Mesenteric fat pad (tissue), 1 donor: Measurements from ENCODE around the gene BMPER. TPM values are rescaled to one million over a fixed set of nuclear protein-coding genes. Genes with fewer than 3 reads are reported as not detected.

Experiments
- DNase-seq: peaks from one replicate; pipeline ENCODE4 v3.0.0-alpha.2; 2020; ENCODE audit warnings: low spot score
- total RNA-seq: library from RNA; stranded (reverse); fragmentation: NEBNext Ultra II Directional; extraction: Animal tissue kit (Norgen Biotek cat#: 25700); gene quantifications from one replicate; pipeline ENCODE4 v1.2.1, GENCODE V29; 2021
- donor health status: DM: yes; HTN: yes; CAD: no.

The BMPER gene
- total RNA-seq, 1 donor from 2014 or later: 4.6 TPM

DNA sequence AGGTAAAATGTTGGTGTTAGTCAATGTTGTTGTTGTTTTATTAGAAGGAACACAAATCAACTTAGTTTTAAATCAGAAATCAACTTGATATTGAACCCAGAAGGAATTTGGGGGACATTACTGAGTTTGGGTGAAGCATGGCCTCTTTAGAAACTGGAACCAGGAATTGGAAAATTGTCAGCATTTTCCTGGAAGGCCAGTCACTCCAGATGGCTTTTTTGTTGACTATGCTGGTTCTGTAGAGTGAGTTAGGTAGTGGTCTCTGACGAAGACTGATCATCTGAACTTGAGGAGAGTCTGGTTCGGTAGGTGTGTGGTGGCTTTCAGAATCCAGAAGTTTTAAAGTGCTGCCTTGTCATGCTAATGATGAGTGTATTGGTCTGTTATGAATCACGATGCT lies 111.5 kb downstream of the BMPER start:
- no peak for DNase-seq

DNA sequence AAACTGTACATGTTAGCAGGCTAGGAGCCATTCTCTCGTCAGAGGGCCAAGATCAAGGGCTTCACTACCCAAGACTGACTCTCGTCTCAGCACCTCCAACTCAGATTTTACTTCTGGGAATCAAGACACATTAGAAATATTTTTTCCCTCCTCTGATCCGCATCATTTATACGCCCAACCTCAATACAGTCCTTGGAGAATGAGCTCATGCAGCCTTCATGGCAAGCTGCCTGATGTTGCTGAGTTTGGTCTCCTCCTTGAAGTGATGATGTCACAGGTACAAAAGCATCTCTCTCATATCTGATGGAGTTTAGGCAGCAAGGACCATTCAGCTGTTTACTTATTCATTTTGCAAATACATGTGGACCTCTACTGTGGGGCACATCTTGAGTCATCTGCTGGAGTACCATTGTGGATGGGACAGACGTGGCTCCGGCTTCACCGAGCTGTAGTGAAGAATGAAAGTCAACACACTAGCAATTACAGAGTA lies 114.0 kb downstream of the BMPER start:
- DNase-seq: no peak

GRCh38 chr7:34022626-34023025 lies 117.3 kb downstream of the BMPER start:
- DNase-seq: no peak

- no peak for DNase-seq
These were observed 120.3 kb downstream of the BMPER start for GRCh38 chr7:34025600-34025999.

- DNase-seq: no peak
These were observed 121.3 kb downstream of the BMPER start for GRCh38 chr7:34026481-34027190.

DNA sequence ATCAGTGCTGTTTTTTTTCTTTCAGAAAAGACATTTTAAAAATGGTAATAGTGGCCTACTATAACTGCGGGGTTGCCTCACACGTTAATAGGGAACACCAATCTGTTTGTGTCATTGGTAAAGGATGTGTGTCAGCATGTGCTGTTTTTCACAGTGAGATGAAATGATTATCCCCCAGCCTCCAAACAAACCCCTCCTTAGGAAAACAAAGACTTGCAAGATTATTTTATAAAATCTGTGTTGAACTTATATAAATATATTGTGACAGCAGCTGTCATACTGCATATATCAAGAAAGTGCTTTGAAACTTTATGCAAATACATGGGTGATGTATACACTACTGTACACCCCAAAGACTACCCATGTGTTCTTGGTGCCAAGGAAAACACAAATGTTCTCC lies 125.8 kb downstream of the BMPER start:
- DNase-seq: no peak

DNA sequence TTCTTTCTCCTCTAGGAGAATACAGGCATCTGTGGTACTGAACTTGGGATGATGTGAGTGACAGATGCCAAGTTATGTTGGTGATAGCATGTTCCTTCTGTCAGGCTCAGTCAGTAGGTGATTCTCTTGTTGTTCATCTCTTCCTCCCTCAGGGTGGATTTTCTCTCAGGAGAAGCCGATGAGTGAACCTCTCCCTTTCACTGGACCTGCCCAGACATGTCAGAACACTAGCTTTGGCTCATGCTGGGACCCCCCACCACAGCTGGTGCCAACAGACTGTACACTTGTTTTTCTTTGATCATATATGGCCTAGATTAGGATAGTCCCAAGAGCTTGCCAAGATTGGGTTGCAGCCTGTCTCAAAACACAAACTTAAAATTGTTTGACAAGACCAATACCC lies 129.4 kb downstream of the BMPER start:
- no peak for DNase-seq

GRCh38 chr7:34036051-34036920 lies 130.9 kb downstream of the BMPER start:
- no peak for DNase-seq

GRCh38 chr7:34036972-34037792 lies 131.8 kb downstream of the BMPER start:
- no peak for DNase-seq

GRCh38 chr7:34038816-34039470 lies 133.6 kb downstream of the BMPER start:
- DNase-seq: no peak

- DNase-seq: no peak
These were observed 136.4 kb downstream of the BMPER start for GRCh38 chr7:34041707-34042106.

DNA sequence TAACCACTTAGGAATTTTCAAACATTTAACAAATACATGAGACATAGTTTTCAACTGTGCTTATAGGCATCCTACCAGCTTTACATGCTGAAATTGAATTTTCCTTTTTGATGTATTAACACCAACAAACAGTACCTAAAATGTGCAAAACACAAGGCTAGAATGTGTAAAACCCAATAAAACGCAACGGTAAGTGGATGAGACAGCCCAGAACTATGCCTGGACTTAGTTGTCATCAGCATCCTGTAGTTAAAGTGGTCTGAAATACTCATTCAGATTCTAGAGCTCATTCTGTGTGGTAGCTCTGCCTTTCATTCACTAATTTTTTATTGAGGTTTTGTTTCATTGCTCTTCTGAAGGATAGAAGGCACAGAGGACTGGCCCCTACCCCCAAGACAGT lies 137.1 kb downstream of the BMPER start:
- no peak for DNase-seq

DNA sequence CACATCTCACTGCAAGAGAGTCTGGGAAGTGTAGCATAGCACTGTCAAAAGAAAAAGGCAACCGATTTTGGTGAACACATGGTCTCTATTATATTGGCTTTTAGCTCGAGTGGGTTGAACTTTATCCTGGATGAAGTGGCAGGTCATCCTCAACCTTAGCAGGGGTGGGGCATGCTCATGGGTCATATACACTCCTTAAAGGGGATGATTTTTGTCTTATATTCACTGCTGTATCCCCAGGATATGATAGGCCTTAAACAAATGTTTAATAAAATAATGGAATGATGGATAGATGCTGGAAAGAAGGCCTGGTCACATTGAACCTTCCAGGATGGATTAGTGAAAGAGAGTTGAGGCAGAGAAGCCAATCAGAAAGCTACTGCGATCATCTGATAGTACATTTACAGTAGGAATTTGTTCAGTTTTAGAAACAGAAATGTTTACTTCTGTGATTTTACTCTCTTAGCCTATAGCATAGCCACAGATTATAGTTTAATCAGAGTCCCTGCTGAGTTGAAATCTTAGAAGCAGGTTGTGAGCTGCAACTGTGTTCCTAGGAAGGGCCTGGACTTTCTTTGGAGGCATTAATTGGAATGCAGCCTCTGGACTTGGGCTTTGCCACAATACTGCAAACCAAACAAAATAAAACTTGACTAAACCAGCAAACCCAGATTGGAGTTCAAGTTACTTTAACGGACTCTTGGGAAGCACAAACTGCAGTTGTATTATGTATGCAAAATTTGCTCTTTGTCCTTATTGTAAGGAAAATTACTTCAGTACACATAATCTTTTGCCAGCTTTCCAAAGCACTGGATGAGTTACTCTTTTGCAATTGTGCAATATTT lies 138.3 kb downstream of the BMPER start:
- DNase-seq: no peak

DNA sequence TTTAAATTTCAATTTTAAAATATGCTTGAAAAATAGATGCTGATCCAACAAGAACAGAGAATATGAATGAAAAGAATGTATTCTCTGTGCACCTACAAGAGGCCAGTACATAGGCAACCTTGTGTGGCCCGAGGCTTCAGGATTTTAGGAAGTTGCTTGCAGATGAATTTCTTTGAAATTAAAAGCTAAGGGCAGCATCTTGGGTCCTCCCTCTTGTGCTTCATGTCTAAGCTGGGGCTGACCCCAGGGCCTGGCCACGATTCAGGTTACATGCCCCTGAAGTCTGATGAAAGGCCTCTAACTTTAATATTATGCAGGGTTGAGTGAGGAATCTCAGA lies 138.9 kb downstream of the BMPER start:
- DNase-seq: no peak

DNA sequence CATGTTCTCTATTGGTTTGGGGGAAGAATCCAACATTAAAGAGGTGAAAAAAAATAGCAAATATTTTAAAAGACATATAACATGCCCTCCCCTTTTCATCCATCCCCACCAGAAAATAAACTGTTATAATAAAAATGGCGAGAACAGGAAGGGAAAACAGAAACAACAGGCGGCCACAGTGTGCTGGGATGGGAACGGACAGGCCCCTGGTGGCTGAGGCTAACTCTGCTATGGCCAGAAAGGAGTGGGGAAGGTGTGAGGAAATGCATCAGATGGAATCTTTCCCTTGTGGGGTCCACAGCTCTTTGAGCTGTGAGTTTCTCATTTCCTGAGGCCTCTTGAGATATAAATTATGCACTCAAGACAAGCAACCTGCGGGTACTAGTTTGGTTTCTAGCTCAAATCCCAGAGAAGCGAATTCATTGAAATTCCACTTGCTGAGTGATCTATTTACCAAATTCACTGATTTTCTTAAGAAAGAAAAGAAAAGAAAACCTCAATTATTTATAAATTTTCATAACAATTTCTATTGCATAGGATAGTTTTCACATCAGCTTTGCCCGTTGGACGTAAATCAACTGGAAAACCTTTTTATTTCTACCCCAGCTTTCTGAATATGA lies 139.5 kb downstream of the BMPER start:
- DNase-seq: no peak

GRCh38 chr7:34048445-34048844 lies 143.1 kb downstream of the BMPER start:
- no peak for DNase-seq

- DNase-seq: no peak
These were observed 148.7 kb downstream of the BMPER start for GRCh38 chr7:34054075-34054474.

- no peak for DNase-seq
These were observed 151.8 kb downstream of the BMPER start for GRCh38 chr7:34057136-34057535.

GRCh38 chr7:34057956-34058355 lies 152.6 kb downstream of the BMPER start:
- no peak for DNase-seq

DNA sequence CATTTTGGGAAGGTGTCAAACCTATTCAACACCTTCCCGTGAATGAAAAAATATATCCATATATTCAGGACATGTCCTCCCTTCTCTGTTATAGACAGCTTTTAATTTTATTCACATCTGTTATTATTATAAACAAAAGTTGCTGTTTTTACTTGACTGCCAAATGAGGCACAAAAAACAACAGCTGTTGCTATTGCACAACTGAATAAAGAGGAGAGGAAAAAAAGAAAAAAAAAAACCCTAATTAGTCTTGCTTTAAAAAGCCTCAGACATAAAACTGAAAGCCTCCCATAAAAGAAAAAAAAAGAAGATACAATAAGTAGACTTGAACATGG lies 153.4 kb downstream of the BMPER start:
- DNase-seq: no peak
